Pancreas (tissue), 10 donors: ENCODE results near the gene NADK2. TPM values are rescaled to one million over a fixed set of nuclear protein-coding genes. Genes with fewer than 3 reads are reported as not detected.
"Not testable (repeated sequence)": the region's sequence is repeated elsewhere in the genome, so short reads cannot be mapped to it uniquely, and the experiment has no call there.

ENCODE experiments used
- ATAC-seq, 4 donors: fragments of 200-7000 bp; cut with Tn5 transposase; one replicate each; pipeline versions ENCODE4 v1.8.0 to v1.9.1; 2020; ENCODE audit warnings: mild to moderate bottlenecking in 4 of 4, moderate library complexity in 4 of 4
- DNase-seq, 6 donors: peaks; one replicate each; pipeline ENCODE4 v3.0.0-alpha.2; 2020
- FAIRE-seq: peaks from 2 replicates; lab custom pipeline; 2012; peaks lifted over from hg19 to GRCh38; lab: Jason Lieb, UNC
- H3K27ac ChIP-seq, 4 donors: fragments of 200-600 bp; sonication (generic); 1 replicate in 3 of 4; 2 replicates in 1 of 4; pipeline versions ENCODE4 v1.5.0 to v1.8.0; 2020
- H3K27me3 ChIP-seq, 4 donors: fragments of 200-600 bp; one replicate each; pipeline ENCODE4 v1.8.0; 2021
- H3K36me3 ChIP-seq, 3 donors: fragments of 200-600 bp; sonication (generic) in 1 of 3; one replicate each; pipeline versions ENCODE4 v1.5.0 to v1.8.0; 2020 to 2021
- H3K4me1 ChIP-seq, 3 donors: fragments of 200-600 bp; one replicate each; pipeline ENCODE4 v1.8.0; 2021
- H3K4me3 ChIP-seq, 4 donors: fragments of 200-600 bp; sonication (generic) in 2 of 4; one replicate each; pipeline versions ENCODE4 v1.5.0 to v1.8.0; 2020 to 2021
- H3K9me3 ChIP-seq, 4 donors: fragments of 200-600 bp; one replicate each; pipeline ENCODE4 v1.8.0; 2021
- CTCF ChIP-seq, 4 donors: fragments of 200-600 bp; sonication (generic) in 3 of 4; IDR thresholded peaks; one replicate each; pipeline versions ENCODE4 v1.5.0 to v1.8.0; 2021; ENCODE audit warnings: antibody characterized with exemption in 4 of 4
- WGBS, 2 donors: extraction: QIAGEN DNeasy Blood & Tissue Kit; methylation state at CpG; one replicate each; pipeline ENCODE4 v1.1.7; 2013; 5-methylcytosine and 5-hydroxymethylcytosine counted together
- intact Hi-C, 3 donors: fragments of 100-400 bp; cut with DNase I; formaldehyde crosslinking; loops; one replicate each; pipeline versions ENCODE4 v1.11.1 to v1.14.2; 2022
- polyA plus RNA-seq, 2 donors: library from polyadenylated mRNA; stranded (reverse); fragments of 200-250 nt; gene quantifications; one replicate each; pipeline ENCODE4 v1.2.3, GENCODE V29; 2013
- total RNA-seq, 6 donors: library from RNA; stranded (reverse); fragmentation: NEBNext Ultra II Directional in 4 of 6; extraction: Animal tissue kit (Norgen Biotek cat#: 25700) in 4 of 6; gene quantifications; one replicate each; pipeline versions ENCODE4 v1.2.1 to v1.2.4, GENCODE V29; 2021 to 2023
- donor health status: healthy with polysubstance abuse.
- donor health status: DM: no; HTN: no; CAD: no; lungs with moderate emphysema.
- donor health status: DM: no; HTN: no; CAD: no.
- donor health status: control.
- donor health status: control.
- donor health status: Bipolar disorder and iron deficiency.
- donor health status: DM: yes; HTN: yes; CAD: no.
- donor health status: DM: no; HTN: no; CAD: no.
- donor health status: DM: no; HTN: no; CAD: no.
- donor health status: DM: yes; HTN: yes; CAD: no.

NADK2 gene
- total and polyA plus RNA-seq, 8 donors: 8.6 to 34.1 (median 29.3) TPM

- ATAC-seq (no peak), DNase-seq (no peak), FAIRE-seq (no peak)
- peaks cover 0 to 57% (median 11%) of the 10 kb centered on the region in 3 donors for H3K36me3 ChIP-seq
- H3K9me3 ChIP-seq: no peaks in the 10 kb centered on the region
- no peaks in the 10 kb centered on the region for H3K27me3 ChIP-seq
- no peak overlapping the region for H3K4me3 ChIP-seq
- no peaks in the 10 kb centered on the region for H3K4me1 ChIP-seq
- H3K27ac ChIP-seq: no peak overlapping the region
- no peak for TF ChIP-seq CTCF (IDR thresholded peaks at IDR 0.05)
- 83 to 93% methylated on average over 4 of the region's 4 CpGs for WGBS, 2 donors
- intact Hi-C loops: no loop called here
Measured at GRCh38 chr5:36200513-36200912, 41.2 kb downstream of the NADK2 start.

- ATAC-seq: no peak
- no peak for TF ChIP-seq CTCF (IDR thresholded peaks at IDR 0.05)
- no peak for FAIRE-seq
Measured at GRCh38 chr5:36199620-36200019, 42.1 kb downstream of the NADK2 start.

GRCh38 chr5:36198783-36199182 is 42.9 kb downstream of the NADK2 start:
- H3K27me3 ChIP-seq, ATAC-seq, H3K9me3 ChIP-seq, DNase-seq, H3K4me1 ChIP-seq, FAIRE-seq, H3K27ac ChIP-seq, intact Hi-C loops, H3K4me3 ChIP-seq: not testable (repeated sequence)
- peaks cover 0 to 62% (median 14%) of the 10 kb centered on the region in 3 donors for H3K36me3 ChIP-seq
- WGBS, 2 donors: 63 to 73% methylated on average over 2 of the region's 3 CpGs

More at GRCh38 chr5:36199620-36200019, 42.1 kb downstream of the NADK2 start:
- Histone ChIP-seq H3K27me3 (no peaks in the 10 kb centered on the region), H3K9me3 (no peaks in the 10 kb centered on the region), H3K4me1 (no peaks in the 10 kb centered on the region), H3K36me3 (peaks cover 0 to 56% (median 14%) of the 10 kb centered on the region in 3 donors), H3K27ac (no peak overlapping the region), H3K4me3 (no peak overlapping the region)
- 74 to 78% methylated on average over 2 of the region's 2 CpGs for WGBS, 2 donors
- no peak for DNase-seq
- intact Hi-C loops: no loop called here

- FAIRE-seq (no peak), ATAC-seq (no peak), DNase-seq (no peak)
- intact Hi-C loops: no loop called here
- H3K4me3 ChIP-seq: no peak overlapping the region
- TF ChIP-seq CTCF (IDR thresholded peaks at IDR 0.05): no peak
- H3K4me1 ChIP-seq: no peaks in the 10 kb centered on the region
- no peaks in the 10 kb centered on the region for H3K27me3 ChIP-seq
- no peaks in the 10 kb centered on the region for H3K9me3 ChIP-seq
- H3K36me3 ChIP-seq: peaks cover 0 to 60% (median 14%) of the 10 kb centered on the region in 3 donors
- H3K27ac ChIP-seq: no peak overlapping the region
Measured at GRCh38 chr5:36198281-36198680, 43.4 kb downstream of the NADK2 start.

GRCh38 chr5:36193746-36194145 is 48.0 kb downstream of the NADK2 start:
- FAIRE-seq (no peak), DNase-seq (no peak), ATAC-seq (no peak)
- WGBS, 2 donors: 72 to 74% methylated on average over 5 of the region's 5 CpGs
- H3K27me3 ChIP-seq: no peaks in the 10 kb centered on the region
- TF ChIP-seq CTCF (IDR thresholded peaks at IDR 0.05): no peak
- H3K9me3 ChIP-seq: no peaks in the 10 kb centered on the region
- no peaks in the 10 kb centered on the region for H3K4me1 ChIP-seq
- peaks cover 0 to 39% (median 14%) of the 10 kb centered on the region in 3 donors for H3K36me3 ChIP-seq
- no peak overlapping the region for H3K4me3 ChIP-seq
- H3K27ac ChIP-seq: no peak overlapping the region
- intact Hi-C loops: no loop called here

- H3K4me3 ChIP-seq, H3K27me3 ChIP-seq, H3K9me3 ChIP-seq, DNase-seq, H3K4me1 ChIP-seq, H3K36me3 ChIP-seq, ATAC-seq, intact Hi-C loops, FAIRE-seq, H3K27ac ChIP-seq: not testable (repeated sequence)
- 92 to 94% methylated on average over 3 of the region's 4 CpGs for WGBS, 2 donors
Measured at GRCh38 chr5:36184408-36184807, 57.3 kb downstream of the NADK2 start.
